ENCODE data around the gene ADD1.
A peak's percentile ranks its signal among the peaks of the same experiment; 100 is the strongest.

ADD1 gene

DNA sequence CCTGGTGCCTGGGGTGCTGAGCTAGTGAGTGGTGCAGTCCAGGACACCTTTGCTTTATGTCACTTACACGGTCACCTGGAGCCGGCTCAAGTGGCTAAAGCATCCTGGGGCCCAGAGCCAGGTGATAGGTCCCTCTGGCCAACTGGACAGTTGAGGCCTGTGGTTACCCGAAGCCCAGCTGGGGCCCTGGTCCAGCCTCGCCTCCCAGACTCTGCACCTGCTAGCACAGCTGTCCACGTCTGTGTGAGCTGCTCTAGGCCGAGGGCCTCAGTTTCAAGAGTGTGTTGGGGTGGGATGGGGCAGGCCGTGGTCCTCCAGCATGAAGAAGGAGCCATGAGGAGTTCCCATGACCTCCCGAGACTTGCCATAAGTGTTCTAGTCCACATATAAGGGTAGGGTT lies 7.7 kb upstream of the ADD1 start:
- DNase-seq (ENCODE audit: low spot score), result no peak

DNA sequence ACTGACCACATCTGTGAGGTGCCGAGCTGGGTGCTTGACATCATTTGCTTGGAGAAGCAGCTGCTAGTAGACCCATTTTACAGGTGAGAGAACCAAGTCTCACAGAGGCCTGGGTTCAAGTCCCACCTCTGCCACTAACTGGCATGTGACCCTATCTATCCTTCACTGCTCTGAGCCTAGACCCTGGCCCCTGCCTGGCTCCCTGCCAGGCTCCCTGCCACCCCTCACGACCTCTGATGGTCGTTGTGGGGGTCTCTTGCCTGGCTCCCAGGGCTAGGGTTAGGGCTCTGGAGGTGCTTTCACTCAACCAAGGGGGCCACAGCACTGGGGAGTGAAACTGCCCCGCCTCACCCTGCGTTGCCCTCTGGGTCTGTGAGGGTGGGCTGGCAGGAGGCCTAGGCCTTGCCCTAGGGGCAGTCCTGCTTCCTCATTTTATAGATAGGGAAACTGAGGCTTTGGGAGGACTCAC lies 7.2 kb upstream of the ADD1 start:
- no peak for DNase-seq (ENCODE audit: low spot score)

DNA sequence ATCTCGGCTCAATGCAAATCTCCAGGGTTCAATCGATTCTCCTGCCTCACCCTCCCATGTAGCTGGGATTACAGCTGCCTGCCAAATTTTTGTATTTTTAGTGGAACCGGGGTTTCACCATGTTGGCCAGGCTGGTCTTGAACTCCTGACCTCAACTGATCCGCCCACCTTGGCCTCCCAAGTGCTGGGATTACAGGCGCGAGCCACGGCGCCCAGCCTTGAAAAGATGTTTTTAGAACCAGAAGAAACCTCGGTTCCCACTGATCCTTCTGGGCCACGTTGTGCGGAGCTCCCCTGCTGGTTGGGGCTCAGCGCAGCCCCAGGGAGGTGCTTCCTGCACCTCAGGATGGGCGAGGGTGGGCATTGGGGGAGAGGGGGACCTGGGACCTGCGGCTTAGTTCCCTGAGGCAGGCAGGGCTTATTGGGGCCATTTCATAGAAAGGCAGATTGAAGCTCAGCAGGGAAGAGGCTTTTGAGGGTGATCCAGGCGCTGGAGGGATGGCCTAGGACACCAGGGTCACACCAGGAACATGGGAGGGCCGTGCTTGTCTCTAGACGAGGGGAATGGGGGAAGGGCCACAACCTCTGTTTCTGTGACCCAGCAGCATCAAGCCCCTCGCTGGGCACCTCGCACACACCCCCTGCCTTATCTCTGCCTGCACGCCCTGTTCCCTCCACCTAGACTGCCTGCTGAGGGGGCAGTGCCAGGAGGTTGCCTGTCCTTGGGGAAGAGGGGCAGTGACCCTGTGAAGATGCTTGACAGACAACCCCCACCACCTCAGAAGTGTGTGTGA lies 6.3 kb upstream of the ADD1 start:
- DNase-seq (ENCODE audit: low spot score), result no peak

DNA sequence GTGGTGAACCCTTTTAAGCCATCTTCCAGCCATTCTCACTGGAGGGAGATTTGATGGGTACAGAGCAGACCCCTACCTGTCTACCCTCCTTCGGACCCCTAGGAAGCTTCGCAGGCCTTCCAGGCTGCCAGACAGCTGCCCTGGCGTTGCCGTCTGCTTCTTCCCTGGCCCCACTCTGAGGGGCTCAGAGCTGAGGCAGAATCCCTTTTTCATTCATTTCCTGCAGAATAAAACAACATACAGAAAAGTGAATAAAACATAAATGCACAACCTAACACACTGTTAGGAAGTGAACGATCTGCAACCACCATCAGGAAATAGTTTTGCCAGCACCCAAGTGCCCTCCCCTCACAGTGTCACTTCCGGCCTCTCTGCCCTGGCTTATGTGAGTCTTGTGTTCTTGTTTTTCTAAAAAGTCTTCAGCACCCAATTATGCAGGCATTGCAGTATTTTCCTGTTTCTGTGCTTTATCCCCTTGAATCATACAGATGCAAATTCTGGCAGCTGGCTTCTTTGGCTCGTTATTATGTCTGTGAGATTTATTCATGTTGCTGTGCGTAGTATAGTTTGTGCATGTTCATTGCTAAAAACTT lies 5.6 kb upstream of the ADD1 start:
- peak; percentile 78 for DNase-seq (ENCODE audit: low spot score)

DNA sequence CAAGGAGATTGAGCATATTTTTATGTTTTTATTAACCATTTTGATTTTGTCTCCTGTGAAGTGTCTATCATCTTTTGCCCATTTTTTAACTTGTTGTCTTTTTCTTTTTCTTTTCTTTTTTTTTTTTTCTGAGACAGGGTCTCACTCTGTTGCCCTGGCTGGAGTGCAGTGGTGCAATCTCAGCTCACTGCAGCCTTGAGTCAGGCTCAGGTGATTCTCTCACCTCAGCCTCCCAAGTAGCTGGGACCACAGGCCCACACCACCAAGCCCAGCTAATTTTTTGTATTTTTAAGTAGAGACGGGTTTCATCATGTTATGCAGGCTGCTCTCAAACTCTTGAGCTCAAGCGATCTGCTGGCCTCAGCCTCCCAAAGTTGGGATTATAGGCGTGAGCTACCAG lies 4.6 kb upstream of the ADD1 start:
- no peak for DNase-seq (ENCODE audit: low spot score)

DNA sequence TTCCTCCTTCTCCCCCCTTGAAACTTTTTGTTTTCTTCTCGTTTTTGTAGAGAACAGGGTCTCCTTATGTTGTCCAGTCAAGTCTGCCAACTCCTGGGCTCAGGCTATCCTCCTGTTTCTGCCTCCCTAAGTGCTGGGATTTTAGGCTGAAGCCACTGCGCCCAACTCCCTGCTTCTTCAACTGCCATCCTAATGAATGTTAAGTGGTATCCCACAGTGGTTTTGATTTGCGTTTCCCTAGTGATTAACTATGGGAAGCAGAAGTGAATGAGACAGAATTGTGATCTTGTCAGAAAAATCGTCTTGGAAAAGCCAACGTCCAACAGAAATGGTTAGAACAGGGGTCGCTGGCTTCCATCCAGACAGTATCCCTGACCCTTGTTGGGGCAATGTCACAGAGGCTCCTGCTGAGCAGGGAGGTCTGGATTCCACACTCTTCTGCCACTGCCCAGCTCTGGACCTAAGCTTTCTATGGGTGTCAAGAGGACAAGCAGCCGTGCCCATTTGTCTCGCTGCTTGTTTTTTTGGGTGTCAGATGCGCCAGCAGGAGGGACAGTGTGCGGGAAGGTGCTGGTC lies 869 bp upstream of the ADD1 start:
- DNase-seq (ENCODE audit: low spot score), result no peak

DNA sequence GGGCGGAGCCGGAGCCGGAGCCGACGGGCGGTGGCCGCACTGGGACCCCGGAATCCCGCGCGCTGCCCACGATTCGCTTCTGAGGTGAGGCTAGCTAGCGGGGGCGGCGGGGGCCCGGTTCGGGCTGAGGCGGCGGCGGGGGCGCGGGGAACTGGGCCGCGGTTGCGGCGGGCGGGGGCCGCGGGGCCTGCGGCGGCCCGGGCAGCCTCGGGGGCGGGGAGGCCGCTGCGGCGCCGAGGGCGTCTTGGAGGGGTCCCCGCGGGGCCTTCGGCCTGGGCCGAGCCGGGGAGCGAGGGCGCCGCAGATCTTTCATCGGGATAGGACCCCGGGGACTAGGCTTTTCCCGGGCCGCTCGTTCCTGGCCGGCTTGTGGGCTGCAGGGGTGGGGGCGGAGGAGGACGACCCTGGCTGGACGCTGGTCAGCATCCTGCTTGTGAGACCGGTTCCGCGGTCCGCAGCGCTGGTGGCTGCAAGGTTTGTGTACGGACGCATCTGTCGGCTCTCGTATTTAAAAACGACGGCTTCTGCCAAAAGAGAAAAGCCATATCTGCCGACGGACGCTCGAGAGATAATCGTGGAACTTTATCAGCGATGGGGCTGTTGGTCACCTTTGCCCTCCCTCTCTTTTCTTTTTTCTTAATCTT lies 419 bp downstream of the ADD1 start:
- DNase-seq (ENCODE audit: low spot score), result no peak

DNA sequence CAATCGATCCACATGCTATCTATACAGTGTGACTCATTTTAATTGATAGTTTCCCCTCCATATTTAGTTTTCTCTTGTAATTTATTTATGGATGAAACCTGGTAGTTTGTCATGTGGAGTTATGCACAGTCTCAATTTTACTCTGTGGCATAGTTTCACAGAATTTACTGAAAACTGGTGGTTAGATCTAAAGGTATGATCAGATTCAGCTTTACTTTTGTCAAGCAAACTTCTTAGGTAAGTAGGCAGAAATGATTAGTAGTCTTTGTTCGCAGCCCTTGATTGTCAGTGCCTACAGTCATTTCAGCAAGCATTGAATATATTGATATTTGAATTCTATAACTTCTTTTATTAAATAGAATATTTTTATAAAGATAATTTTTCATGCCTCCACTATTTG lies 2.5 kb downstream of the ADD1 start:
- DNase-seq (ENCODE audit: low spot score), result no peak

DNA sequence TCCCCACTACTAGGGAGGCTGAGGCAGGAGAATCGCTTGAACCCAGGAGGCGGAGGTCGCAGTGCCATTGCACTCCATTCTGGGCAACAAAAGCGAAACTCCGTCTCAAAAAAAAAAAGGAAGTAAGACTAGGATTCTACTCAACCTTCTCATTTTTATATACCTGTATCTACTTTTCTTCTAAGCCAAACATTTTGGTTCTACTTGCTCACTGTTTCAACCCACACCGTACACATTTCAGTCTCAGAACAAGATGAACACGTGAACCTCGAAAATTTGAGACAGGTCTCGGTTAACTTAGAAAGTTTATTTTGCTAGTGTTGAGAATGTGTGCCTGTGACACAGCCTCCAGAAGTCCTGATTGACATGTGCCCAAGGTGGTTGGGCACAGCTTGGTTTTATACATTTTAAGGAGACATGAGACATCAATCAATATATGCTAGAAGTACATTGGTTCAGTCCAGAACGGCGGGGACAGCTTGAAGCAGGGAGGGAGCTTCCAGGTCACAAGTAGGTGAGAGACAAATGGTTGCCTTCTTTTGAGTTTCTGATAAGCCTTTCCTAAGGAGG lies 3.7 kb downstream of the ADD1 start:
- DNase-seq (ENCODE audit: low spot score), result no peak

DNA sequence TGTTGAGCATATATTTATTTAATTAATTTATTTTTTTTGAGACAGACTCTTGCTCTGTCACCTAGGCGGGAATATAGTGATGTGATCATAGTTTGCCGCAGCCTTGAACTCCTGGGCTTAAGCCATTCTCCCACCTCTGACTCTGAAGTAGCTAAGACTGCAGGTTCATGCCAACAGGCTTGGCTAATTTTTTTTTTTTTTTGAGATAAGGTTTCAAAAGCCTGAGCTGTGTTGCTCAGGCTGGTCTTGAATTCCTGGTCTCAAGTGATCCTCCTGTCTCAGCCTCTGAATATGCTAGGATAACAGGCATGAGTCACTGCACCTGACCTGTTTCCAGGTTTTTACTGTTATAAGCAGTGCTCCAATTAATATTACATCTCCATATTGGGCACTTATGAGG lies 4.8 kb downstream of the ADD1 start:
- no peak for DNase-seq (ENCODE audit: low spot score)

DNA sequence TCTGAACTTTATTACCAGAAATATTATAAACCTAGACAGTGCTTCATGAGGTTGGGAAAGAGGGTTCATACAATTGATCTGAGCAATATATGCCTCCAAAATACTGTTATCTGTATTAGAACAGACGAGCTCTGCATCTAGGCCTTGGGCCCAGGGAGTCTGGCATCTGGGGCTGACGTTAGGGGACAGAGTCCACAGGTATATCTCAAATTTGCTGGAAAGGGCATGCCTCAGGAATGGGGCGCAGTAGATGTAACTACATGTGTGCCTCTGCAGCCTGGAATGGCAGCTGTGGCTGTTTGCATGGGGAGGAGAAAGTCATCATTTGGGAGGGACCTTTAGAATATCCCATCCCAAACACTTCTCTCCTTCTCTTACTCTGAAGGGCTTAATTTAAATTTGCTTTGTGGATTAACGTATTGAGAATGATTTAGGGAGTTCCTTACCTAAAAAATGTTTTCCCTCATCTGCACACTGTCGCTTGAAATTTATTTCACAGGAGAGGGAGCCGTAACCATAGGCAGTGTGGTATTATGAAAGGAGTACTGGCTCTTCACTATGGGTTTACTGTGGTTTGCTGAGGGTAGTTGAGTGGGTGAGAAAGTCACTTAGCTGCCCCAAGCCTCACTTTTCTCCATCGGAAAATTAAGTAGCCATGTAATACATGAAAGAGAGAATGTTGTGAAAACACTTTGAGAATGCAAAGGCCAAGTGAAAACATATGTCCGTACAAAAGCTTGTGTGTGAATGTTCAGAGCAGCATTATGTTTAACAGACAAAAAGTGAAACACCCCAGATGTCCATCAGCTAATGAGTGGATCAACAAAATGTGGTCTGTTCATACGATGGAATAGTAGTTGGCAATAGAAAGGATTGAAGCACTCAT lies 5.9 kb downstream of the ADD1 start:
- DNase-seq (ENCODE audit: low spot score), result no peak

DNA sequence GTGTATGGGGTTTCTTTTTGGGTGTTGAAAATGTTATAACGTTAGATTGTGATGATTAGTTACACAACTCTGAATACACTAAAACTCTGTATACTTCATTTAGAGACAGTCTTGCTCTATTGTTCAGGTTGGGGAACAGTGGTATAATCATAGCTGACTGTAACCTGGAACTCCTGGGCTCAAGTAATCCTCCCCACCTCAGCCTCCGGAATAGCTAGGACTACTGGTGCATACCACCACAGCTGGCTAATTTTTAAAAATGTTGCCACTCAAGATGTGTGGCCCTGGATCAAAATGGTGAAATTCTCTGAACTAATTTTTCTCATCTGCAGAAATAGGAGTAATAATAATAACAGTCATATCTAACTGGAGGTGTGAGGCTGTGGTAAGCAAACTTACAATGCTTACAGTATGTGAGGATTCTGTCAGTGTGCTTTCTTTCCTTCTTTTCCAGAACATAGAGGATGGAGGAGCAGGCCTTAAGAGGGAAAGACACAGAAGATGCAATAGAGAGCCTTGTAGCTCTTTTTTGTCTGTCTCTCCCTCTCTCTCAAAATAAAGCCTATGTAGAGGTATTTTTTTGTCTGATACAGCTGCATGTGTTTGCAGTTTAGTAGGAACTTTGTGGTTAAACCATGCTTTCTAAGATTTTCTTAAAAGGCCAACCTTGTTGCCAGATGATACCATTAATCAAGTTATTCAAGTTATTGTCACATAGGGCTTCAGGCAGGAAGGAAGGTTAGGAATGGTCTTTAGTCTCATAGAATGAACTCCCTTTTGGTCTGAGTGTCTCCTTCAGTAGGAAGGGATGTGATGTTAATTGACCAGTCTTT lies 7.5 kb downstream of the ADD1 start:
- no peak for DNase-seq (ENCODE audit: low spot score)

DNA sequence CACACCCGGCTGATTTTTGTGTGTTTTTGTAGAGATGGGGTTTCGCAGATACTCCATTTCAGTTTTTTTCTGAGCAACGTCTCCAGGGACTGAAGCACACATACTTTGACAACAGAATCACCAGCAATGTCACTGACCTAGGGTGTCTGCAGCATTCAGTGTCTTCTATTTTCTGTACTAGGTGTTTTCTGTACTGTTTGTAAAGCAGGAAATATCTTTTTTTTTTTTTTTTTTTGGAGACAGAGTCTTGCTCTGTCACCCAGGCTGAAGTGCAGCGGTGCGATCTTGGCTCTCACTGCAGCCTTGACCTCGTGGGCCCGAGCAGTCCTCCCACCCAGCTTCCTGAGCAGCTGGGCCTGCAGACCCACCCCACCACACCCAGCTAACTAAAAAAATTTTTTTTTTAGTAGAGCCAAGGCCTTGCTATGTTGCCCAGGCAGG lies 8.9 kb downstream of the ADD1 start:
- DNase-seq (ENCODE audit: low spot score), result no peak

DNA sequence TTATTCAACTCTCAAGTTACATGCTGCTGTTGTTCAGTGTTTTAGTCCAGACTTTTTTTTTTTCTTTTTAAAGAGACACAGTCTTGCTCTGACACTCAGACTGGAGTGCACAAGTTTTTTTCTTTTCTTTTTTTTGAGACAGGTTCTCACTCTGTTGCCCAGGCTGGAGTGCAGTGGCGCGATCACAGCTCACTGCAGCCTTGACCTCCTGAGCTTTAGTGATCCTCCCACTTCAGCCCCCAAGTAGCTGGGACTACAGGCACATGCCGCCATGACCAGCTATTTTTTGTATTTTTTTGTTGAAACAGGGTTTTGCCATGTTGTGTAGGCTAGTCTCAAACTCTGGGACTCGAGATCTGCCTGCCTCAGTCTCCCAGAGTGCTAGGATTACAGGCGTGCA lies 11.9 kb downstream of the ADD1 start:
- no peak for DNase-seq (ENCODE audit: low spot score)

DNA sequence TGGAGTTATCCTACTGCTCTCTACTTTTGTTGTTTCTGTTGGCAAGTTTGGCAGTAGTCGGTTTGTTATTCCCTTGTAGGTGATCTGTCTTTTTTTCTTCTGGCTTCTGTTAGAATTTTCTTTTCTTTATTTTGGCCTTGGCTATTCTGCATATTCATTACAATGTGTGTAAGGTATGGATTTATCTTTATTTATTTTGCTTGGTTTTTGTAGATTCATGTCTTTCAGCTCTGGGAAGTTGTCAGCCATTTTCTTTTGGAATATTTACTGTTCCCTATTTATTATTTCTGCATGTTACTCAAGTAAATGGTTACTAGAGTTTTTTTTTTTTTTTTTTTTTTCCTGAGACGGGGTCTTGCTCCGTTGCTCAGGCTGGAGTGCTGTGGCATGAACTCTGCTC lies 12.6 kb downstream of the ADD1 start:
- no peak for DNase-seq (ENCODE audit: low spot score)

DNA sequence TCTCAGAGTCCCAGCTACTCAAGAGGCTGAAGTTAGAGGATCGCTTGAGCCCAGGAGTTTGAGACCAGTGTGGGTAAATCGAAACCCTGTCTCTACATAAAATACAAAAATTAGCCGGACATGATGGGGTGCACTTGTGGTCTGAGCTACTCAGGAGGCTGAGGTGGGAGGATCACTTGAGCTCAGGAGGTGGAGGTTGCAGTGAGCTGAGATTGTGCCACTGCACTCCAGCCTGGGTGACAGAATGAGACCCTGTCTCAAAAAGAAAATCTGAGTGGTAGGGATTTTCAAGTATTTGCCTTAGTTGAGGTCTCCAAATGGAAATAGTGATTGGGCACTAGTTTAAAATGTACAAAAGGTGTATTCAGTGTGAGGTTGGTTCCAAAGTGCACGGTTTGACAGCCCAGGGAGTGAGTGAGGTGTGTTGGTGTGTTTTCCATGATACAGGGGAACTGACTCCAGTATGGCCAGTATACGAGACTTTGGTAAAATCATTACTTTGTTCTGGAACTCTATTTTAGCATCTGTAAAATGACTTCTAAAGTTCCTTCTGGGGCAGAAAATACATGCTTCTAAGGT lies 13.8 kb downstream of the ADD1 start:
- no peak for DNase-seq (ENCODE audit: low spot score)

DNA sequence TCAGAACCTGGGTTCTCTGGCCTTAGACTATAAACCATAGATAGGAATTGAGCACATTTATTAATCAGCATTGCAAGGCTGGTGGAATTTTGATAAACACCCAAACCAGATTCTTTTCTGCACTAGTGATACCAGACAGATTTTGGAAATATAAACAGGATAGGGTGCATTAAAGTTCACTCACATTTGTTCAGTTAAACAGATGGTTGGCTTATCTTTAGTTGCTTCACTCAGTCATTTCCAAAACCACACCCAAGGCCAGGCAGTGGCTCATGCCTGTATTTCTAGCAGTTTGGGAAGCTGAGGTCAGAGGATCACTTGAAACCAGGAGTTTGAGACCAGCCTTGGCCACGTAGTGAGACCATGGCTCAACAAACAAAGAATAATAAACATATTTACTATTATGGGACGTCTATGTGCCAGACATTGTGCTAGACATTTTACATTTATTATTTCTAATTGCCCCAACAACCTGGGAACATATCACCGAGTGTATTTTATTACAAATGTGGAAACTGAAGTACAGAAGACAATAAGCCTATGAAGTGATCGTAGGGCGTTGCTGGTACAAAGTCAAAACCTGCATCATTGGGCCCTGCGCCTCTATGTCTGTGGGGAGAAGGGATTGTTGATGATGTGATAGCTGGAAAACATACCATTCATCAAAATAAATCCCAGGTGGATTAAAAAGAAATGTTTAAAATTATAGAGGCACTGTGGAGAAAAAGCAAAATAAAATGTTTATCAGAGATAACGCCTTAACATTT lies 15.0 kb downstream of the ADD1 start:
- DNase-seq (ENCODE audit: low spot score), result no peak

DNA sequence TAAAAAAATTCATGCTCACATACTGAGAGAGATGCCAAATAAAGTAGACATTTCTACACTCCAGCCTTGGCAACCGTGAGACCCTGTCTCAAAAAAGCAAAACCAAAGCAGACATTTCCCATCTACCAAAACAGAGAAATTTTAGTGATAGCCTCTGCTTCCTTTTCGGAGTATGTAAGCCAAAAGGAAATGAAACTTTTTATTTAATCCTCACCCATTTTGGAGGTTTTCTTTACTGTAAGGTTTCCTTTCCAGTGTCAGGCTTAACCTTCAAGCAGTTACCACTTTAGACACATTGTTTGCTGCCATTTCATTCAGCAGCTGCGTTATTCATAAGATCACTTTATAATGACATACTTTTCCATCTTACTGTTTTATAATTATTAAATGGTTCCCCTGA lies 15.9 kb downstream of the ADD1 start:
- DNase-seq (ENCODE audit: low spot score), result no peak
